Measurements from ENCODE around the gene SMS. TPM values are rescaled to one million over a fixed set of nuclear protein-coding genes. Genes with fewer than 3 reads are reported as not detected.

SMS gene
- 93.0 and 122 TPM in 2 replicates for total RNA-seq

DNA sequence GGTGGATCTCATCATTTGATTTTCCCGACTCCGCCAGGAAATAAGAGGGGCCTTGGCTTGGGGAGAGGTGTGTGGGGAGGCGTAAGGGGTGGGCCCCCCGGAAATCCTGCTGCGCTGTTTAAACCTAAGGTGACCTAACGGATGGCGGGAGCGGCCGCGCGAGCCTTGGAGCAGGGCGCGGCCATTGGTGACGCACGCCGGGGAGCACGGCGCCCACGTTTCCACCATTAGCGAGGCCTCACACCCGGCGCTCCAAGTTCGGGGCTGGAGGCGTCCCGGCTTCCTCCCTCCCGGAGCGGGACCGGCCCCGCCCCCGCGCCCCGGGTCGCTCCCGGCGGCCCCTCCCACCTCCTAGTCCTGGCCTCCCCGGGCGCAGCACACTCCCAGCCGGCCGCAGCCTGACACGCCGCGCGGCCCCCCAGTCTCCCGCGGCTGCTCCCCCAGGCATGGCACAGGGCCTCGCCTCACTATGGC lies at the start of gene SMS:
TSS of gene SMS (plus strand) at position 354 of the 474 bp plus-strand sequence. CDS start at position 470, 116 bp downstream.

DNA sequence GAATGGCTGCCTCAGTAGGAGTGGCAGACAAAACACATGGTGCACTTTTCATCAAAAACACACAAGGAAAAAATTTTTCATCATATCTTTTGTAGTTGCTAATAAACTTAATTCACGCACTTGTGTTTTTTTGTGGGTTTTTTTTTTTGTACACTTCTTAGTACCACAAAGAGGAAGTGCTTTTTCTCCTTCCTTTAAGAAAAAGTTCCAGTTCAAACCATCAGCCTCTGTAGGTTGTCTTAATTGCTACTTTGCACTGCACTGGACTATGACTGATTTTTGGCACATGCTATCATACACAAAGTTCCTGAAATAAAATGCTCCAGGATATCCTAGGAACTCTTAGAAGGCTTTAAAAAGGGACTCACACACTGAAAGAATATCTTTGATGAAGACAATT lies 91.6 kb downstream of the SMS start, which contains the start of gene PHEX:
TSS of gene PHEX (plus strand) at position 242 of the 400 bp plus-strand sequence. CDS start 681 bp downstream, outside the sequence.

Other genes starting within 250 kb of the SMS start
- gene SMPX, start 182.6 kb upstream of the SMS start, total RNA-seq, result not detected in 2 replicates
- gene MBTPS2, start 101.1 kb upstream of the SMS start, total RNA-seq, result 6.7 and 7.2 TPM in 2 replicates
- gene YY2, start 84.7 kb upstream of the SMS start, total RNA-seq, result 1.00 and 1.2 TPM in 2 replicates
- gene PHEX, start 91.6 kb downstream of the SMS start, total RNA-seq, result 0.14 and 0.46 TPM in 2 replicates